B cell (primary cell): Measurements from ENCODE around the gene PPP2R3A.

Source experiments
- EZH2 ChIP-seq: IDR thresholded peaks from 2 replicates; pipeline ENCODE4 v1.6.1; 2012; ENCODE audit warnings: borderline replicate concordance, low read depth, mild to moderate bottlenecking, moderate library complexity, low read length; ENCODE audit not compliant: insufficient read depth, poor library complexity, severe bottlenecking
- TF ChIP-seq, protein P1 (sequence below): fragments of 200-600 bp; IDR thresholded peaks from one replicate; pipeline ENCODE4 v1.8.0; 2022; ENCODE audit warnings: antibody characterized with exemption, mild to moderate bottlenecking

DNA sequence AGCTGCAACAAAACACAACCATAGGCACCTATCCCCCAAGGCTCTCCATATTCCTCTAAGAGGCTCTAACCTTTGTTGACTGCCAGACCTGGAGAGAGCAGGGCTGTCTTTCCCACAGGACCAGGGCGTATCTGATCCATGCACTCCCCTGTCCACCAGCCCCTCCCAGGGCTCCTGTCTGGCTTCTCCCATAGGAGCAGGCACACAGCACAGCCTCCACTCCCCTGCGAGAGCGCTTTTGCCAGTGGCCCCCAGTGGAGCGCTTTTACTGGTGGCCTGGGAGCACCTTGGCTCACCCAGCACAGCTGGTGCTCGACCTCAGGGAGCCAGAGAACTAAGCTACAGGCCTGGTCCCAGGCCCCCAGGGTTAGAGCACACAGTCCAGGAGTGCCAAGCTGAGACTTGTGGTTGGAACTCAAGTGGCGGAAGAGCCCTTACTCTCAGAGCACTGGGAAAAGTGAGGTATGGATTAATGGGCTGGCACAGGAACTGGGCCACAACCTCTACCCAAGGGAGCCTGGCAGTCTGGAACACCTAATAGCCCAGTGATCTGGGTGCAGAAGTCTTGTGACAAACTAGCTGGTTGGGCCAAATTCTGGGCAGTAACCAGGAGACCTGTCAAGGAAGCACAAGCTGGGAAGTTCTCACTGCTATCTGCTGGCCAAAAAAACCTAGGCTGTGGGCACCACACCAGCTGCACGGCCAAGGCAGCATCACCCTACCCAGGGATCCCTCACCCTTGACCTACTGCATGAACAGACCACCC lies 79.6 kb downstream of the PPP2R3A start:
- TF ChIP-seq EZH2, result no peak
- TF ChIP-seq, protein P1, sequence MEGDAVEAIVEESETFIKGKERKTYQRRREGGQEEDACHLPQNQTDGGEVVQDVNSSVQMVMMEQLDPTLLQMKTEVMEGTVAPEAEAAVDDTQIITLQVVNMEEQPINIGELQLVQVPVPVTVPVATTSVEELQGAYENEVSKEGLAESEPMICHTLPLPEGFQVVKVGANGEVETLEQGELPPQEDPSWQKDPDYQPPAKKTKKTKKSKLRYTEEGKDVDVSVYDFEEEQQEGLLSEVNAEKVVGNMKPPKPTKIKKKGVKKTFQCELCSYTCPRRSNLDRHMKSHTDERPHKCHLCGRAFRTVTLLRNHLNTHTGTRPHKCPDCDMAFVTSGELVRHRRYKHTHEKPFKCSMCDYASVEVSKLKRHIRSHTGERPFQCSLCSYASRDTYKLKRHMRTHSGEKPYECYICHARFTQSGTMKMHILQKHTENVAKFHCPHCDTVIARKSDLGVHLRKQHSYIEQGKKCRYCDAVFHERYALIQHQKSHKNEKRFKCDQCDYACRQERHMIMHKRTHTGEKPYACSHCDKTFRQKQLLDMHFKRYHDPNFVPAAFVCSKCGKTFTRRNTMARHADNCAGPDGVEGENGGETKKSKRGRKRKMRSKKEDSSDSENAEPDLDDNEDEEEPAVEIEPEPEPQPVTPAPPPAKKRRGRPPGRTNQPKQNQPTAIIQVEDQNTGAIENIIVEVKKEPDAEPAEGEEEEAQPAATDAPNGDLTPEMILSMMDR, result no peak
